ENCODE results near the gene THOP1.

The THOP1 gene

GRCh38 chr19:2785244-2785997, at the start of gene THOP1:
TSS of gene THOP1 (plus strand) at chr19:2785503. CDS start at chr19:2785663, 160 bp downstream.
- H3K4me3 ChIP-seq (ENCODE audit: low read depth, low read length), result peak within 1 kb of the TSS; percentile 83
- TF ChIP-seq CTCF (IDR thresholded peaks at IDR 0.05; ENCODE audit: low read depth, low read length), result no peak
- in situ Hi-C loops (cut with HindIII; ENCODE audit: low sequenced_read_pairs), result no loop called here
- DNase-seq (ENCODE audit: low read depth, low spot score), result peak; percentile 99

GRCh38 chr19:2736550-2737190, 48.6 kb upstream of the THOP1 start:
- H3K4me3 ChIP-seq (ENCODE audit: low read depth, low read length), result no peak overlapping the region
- no peak for TF ChIP-seq CTCF (IDR thresholded peaks at IDR 0.05; ENCODE audit: low read depth, low read length)
- in situ Hi-C loops (cut with HindIII; ENCODE audit: low sequenced_read_pairs), result no loop called here

GRCh38 chr19:2739602-2740313, 45.5 kb upstream of the THOP1 start, which contains the start of gene SLC39A3:
TSS of gene SLC39A3 (minus strand) at chr19:2740017. CDS start at chr19:2737257, 2,760 bp downstream.
- DNase-seq (ENCODE audit: low read depth, low spot score), result peak; percentile 98
- in situ Hi-C loops (cut with HindIII; ENCODE audit: low sequenced_read_pairs), result no loop called here
- TF ChIP-seq CTCF (IDR thresholded peaks at IDR 0.05; ENCODE audit: low read depth, low read length), result no peak
- H3K4me3 ChIP-seq (ENCODE audit: low read depth, low read length), result peak within 1 kb of the TSS; percentile 91

More at GRCh38 chr19:2736550-2737190, 48.6 kb upstream of the THOP1 start:
- DNase-seq (ENCODE audit: low read depth, low spot score), result no peak

- DNase-seq (ENCODE audit: low read depth, low spot score), result no peak
- no peak for TF ChIP-seq CTCF (IDR thresholded peaks at IDR 0.05; ENCODE audit: low read depth, low read length)
- in situ Hi-C loops (cut with HindIII; ENCODE audit: low sequenced_read_pairs), result no loop called here
- no peak overlapping the region for H3K4me3 ChIP-seq (ENCODE audit: low read depth, low read length)
Measured at GRCh38 chr19:2740314-2740656, 45.0 kb upstream of the THOP1 start.

DNA sequence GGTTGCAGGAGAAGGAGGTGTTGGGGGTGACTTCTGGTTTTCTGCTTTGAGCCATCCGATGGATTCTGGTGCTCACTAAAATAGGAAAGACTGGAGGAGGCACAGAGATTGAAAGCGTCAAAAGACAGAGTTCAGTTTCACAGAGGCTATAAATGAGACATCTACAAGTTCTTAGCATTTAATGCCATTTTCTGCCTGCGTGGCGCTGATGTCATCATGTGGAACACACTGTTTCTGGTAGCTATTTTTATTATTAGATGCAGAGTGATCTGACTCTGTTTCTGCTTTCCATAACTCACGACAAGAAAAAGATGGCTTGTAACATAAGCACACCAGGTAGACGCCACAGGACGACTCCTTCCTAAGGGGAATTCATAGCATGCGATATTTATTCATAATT, 42.2 kb upstream of the THOP1 start:
- in situ Hi-C loops (cut with HindIII; ENCODE audit: low sequenced_read_pairs), result no loop called here
- TF ChIP-seq CTCF (IDR thresholded peaks at IDR 0.05; ENCODE audit: low read depth, low read length), result no peak

DNA sequence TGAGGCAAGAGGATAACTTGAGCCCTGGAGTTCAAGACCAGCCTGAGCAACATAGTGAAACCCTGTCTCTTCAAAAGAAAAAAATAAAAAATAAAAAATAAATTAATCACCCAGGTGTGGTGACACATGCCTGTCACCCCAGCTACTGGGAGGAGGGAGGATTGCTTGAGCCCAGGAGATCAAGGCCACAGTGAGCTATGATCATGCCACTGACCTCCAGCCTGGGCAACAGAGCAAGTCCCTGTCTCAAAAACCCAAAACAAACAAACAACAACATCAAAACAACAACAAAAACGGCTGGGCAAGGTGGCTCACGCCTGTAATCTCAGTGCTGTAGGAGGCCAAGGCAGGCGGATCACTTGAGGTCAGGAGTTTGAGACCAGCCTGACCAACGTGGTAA, 41.2 kb upstream of the THOP1 start:
- DNase-seq (ENCODE audit: low read depth, low spot score), result no peak
- TF ChIP-seq CTCF (IDR thresholded peaks at IDR 0.05; ENCODE audit: low read depth, low read length), result no peak
- H3K4me3 ChIP-seq (ENCODE audit: low read depth, low read length), result no peak overlapping the region
- in situ Hi-C loops (cut with HindIII; ENCODE audit: low sequenced_read_pairs), result no loop called here

More for the DNA sequence above, 42.2 kb upstream of the THOP1 start:
- H3K4me3 ChIP-seq (ENCODE audit: low read depth, low read length), result no peak overlapping the region
- no peak for DNase-seq (ENCODE audit: low read depth, low spot score)
